GM21723 (cell line): ENCODE data around the gene LMO3.
"Not testable (repeated sequence)": the region's sequence is repeated elsewhere in the genome, so short reads cannot be mapped to it uniquely, and the experiment has no call there.

Experiments used
- ATAC-seq: cut with Tn5 transposase; IDR thresholded peaks from one replicate; pipeline ENCODE4 v1.9.1; 2021; ENCODE audit warnings: mild to moderate bottlenecking, moderate library complexity; ENCODE audit not compliant: unreplicated experiment

The LMO3 gene

DNA sequence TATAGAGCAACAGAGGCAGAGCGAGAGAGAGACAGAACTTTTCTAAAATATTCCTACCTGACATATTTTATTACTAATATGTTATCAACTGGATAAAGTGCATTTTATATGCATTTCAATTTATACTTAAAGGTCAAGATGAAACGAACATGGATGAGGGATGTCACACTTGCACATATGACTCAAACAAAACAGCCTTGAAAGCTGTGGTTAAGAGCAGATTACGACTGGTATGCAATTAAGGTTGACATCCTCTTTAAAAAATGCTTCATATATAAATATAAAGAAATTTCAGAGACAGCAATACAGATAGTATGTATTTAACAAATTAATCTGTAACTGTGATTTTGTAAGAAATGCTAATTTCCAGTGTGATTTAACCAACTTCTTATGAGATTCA, 52.5 kb downstream of the LMO3 start:
- ATAC-seq = no peak

DNA sequence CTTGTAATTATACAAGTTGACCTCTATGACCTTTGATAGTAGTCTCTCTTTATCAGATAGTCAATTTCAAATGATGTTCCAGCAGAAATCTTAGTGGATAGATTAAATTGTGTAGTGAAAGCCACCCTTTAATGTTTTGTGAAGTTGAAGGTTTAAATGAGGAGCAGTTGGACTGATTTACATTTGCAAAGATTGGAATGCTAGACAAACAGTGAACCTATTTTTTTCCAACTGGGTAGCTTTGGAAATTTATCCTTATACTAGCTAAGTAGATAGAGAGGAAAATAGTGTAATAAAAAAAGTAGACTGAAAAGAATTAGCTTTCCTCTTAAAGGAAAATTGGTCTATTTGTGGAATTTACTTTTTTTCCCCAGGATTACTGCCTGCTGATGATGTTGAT, 53.7 kb downstream of the LMO3 start:
- no peak for ATAC-seq

DNA sequence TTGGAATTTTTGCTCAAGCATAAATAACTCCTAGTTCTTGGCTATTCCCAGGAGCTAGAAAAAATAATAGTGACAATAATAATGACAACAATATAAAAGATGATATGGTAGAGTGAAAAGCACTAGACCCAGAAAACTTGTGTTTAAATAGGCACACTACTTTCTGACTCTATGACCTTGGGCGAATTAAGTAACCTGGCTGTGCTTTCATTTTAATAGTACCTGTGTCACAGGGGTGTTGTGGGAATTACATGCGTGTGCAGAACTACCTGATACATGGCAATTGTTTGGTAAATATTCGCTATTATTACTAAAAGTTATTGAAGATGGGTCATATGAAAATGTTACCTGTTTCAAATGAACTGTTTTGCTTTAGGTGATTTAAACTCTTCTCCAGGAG, 60.1 kb downstream of the LMO3 start:
- no peak for ATAC-seq

DNA sequence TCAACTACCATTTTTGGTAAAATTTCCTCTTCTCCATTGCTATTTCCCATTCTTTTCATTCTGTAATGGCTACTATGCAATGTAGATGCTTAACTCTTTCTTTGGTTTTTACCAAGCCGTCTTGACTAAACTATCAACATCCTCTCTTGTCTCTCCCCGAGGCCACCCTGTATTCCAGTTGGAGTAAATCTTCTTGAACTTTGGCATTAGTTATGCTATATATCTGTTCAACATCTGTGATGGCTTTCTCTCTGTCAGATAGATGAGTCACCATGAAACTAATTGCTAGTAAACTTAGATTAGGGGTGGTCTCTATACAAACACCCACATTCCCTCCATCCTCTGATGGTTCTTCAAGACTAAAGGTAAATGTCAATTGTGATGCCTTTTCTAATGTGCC, 63.4 kb downstream of the LMO3 start:
- ATAC-seq = no peak

DNA sequence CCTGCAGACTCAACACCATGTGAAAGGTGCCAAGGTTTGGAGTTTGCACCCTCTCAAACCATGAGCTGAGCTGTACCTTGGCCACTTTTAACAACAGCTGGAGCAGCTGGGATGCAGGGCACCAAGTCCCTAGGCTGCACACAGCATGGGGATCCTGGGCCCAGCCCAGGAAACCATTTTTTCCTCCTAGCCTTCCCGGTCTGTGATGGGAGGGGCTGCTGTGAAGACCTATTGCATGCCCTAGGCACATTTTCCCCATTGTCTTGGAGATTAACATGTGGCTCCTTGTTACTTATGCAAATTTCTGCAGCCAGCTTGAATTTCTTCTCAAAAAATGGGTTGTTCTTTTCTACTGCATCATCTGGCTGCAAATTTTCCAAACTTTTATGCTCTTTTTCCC, 68.3 kb downstream of the LMO3 start:
- not testable (repeated sequence) for ATAC-seq

DNA sequence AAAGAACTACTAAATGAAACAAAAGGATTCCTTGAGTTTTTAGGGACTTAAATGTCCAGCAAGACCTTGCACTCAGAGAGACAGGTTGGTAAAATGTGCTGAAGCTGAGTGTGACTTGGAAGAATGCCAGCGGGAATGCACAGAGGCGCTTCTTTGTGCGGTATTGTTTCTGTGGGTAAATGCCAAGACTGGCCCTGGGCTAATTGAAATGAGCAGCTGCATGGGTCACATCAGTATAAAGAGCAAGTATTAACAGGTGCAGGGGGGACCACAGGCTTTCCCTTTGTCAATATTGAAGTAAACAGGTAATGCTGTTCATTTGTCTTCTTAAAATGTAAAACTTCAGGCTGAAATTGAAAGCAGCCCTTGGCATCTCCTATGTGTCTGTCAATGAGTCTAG, 74.3 kb downstream of the LMO3 start:
- ATAC-seq = no peak

GRCh38 chr12:16530268-16530850, 75.6 kb downstream of the LMO3 start:
- no peak for ATAC-seq

GRCh38 chr12:16526693-16527092, 79.3 kb downstream of the LMO3 start:
- ATAC-seq = no peak

DNA sequence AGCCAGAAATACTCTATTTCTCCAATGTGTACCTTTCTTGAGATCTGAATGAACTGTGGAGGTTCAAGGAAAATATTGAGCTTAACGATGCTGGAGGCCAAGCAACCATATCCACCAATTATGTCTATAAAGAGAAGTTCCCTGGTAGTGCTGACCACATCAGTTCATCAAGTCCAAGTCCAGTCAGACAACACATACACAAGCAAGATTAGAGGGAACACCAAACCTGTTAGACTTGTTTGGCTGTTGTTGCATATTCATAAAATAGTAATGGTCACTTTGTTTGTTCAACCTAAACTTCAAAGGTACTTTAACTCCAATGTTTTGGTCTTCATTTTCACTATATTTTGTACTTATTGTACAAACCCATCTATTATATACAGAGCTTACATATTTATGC, 81.6 kb downstream of the LMO3 start:
- no peak for ATAC-seq

DNA sequence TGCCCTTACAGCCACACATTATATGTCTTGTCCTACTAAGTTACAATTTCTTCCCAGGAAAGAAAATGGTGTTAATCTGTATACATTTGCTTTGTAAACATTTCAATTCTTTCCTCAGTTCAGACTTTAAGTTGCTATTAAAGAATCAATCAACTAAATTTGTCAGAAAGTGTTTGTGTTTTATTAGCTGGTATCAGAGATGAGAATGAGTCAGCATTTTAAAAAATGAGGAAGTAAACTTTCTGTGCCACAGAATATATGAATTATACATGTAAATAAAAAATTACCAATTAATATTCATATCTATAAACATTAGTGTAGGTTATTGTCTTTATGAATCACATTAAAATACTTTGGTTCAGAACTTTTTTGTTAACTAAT, 82.0 kb downstream of the LMO3 start:
- ATAC-seq = no peak

- ATAC-seq = no peak
Measured at GRCh38 chr12:16523284-16523950, 82.5 kb downstream of the LMO3 start.

GRCh38 chr12:16520328-16520727, 85.6 kb downstream of the LMO3 start:
- ATAC-seq = no peak

- no peak for ATAC-seq
Measured at GRCh38 chr12:16515666-16516065, 90.3 kb downstream of the LMO3 start.

DNA sequence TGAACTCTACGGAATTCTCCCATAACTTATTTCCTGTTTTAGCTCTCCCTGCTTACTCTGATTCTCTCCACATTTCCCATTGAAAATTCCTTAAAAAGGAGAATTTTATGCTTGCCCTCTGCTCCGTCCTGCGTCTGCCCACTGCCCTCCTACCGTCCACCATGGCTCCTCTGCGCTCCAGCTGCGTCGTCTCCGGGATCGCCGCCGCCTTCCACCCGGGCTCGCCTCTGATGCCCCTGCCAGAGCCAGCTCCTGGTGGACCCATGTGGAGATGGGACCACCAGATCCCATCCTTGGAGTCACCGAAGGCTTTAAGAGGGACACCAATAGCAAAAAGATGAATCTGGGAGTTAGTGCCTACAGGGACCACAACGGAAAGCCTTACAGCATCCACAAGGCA, 92.7 kb downstream of the LMO3 start:
- no peak for ATAC-seq

GRCh38 chr12:16509411-16509810, 96.6 kb downstream of the LMO3 start:
- no peak for ATAC-seq

DNA sequence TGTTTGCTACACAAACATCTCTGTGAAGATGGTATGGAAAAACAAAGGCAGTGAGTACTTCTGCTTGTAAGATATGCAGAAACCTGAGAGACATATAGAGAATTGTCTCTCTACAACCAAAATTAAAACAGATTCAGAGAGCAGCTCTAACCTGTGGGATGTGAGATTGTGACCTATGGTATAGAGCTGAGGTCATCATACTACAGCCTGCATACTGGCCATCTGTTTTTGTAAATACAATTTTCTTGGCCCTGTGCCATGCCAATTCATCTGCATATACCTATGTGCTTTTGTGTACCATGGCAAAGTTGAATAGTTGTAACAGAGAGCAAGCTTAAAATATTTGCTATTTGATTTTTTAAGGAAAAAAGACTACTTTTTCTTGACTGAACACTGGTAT, 99.6 kb downstream of the LMO3 start:
- ATAC-seq = no peak

DNA sequence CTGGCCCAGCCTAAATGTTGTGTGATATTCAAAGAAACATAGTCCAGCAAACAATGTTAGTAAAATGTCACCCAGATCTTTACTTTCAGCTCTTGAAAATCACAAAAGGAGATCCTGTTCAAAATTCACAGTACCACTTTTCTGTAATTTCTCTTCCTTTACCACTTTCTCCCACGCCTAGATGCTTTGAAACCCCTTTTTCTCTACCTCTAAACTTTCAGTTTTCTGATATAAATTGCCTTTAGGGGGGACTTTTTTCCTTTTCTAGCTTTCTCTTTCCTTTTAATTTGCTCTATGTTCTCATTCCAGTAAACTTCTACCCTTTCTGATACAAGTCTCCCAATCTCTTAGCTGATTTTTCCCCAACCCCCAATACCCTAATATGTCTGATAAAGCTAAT, 101.8 kb downstream of the LMO3 start:
- ATAC-seq = no peak

DNA sequence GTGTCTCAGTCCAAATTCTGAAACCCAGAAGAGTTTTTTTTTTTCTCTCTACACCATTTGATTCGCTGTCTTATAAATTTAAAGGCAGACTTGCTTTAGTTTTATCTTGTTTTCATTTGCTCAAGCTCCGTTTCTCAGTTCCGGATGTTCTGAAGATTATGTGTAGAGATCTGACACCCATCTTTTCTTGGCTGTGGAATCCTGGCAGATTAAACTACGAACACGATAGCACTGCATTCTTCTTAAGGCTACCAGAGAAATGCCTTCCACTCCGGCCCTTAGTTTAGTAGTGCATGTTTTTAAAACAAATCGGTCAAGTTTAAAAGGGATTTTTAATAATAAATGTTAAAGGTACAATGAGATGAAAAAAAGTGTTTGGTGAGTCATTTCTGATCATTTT, 106.4 kb downstream of the LMO3 start:
- ATAC-seq = no peak
